H4 (cell line): ENCODE results near the gene GSTT4. TPM values are rescaled to one million over a fixed set of nuclear protein-coding genes. Genes with fewer than 3 reads are reported as not detected.
"Not testable (repeated sequence)": the region's sequence is repeated elsewhere in the genome, so short reads cannot be mapped to it uniquely, and the experiment has no call there.

Source experiments
- DNase-seq: peaks from one replicate; pipeline ENCODE4 v3.0.0-alpha.2; 2015; ENCODE audit warnings: low spot score
- total RNA-seq: library from RNA; depleted of rRNA; stranded (reverse); fragments of >200 nt; shearing (Covaris generic); gene quantifications from 2 replicates; pipeline ENCODE4 v1.2.3, GENCODE V29; 2014; rRNA removed

GSTT4 gene
- not detected in 2 replicates for total RNA-seq

DNA sequence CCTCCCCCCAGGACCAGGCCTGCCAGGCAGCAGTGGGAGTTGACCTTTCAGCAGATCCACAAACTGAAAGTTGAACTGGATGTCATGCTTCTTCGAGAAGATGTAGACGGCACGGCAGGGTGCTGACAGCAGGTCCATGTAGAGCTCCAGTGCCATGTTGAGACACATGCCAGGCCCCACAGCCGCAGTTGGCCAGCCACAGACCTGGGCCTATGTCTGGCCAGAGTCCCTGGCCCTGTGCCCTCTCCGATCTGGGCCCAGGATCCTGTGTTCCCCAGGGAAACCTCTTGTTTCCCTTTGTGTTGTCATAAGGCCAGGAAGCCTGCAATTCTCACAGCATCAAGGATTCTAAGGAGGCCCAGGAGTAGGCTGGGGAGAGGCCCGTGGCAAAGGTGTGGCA, at the start of gene GSTT4:
Gene GSTT4, minus strand, starts transcription at position 253 of the 400 bp plus-strand sequence. Its CDS starts 97 bp downstream, at position 156.
- DNase-seq = no peak

GRCh38 chr22:24054356-24054755, 49.1 kb upstream of the GSTT4 start:
- no peak for DNase-seq

DNA sequence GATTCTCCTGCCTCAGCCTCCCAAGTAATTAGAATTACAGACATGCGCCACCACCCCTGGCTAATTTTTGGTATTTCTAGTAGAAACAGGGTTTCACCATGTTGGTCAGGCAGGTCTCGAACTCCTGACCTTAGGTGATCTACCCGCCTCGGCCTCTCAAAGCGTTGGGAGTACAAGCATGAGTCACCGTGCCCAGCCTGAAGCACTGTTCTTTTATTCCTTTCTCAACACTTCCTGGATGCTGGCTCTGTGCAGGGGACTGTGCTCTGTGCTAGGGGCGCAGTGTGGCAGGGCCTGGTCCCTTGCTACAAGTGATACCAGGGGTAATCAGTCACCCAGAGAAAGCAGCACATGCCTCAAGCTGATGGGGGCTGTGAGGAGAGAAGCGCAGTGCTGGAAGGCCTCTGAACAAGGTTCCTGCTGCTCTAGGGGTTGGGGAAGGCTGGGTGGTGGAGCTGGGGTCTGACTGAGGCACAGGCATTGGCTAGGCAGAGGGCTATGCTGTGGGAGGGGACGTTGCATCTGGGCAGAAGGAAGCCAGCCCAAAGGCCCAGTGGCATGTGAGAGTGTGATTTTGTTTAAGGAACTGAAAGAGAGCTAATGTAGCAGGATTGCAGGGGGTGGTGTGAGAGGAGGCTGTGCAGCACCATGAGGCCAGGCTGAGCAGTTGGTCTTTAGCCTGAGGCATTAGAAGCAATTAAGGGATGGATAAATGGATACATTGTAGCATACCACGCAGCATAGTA, 48.4 kb upstream of the GSTT4 start:
- no peak for DNase-seq

DNA sequence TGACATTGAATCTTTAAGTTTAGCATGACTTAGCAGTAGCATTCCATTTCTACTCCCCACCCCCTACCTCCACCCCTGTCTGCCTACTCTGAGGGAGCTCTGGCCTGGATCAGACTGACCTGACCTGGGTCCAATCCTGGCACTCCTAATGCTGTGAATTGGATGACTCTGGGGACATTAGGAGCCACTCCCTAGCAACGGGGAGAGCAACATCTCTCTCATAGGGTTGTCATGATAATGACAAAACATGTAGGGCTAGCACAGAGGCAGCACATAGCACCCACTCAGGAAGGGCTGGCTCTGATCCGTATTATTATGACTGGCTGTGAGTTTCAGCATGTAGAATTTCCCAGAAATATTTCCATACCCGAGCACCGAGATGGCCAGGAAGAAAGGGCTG, 46.3 kb upstream of the GSTT4 start:
- DNase-seq = no peak

DNA sequence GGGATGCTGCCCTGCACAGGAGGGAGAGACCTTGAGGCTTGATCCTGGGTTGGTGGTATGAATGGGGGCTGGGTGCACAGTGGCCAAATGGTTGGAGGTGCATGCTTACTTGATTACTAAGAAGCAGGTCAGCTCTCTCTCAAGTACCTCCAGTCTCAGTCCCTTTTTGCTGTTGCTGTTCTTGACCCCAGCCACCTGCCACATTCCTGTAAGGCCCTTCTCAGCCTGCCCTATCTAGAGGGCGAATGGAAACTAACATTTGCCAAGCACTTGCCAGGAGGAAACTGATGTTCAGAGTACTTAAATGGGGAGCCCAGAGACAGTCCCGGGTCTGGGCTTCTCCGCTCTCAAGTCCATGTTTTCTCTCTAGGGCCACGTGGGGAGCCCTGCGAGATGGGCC, 45.8 kb upstream of the GSTT4 start:
- no peak for DNase-seq

GRCh38 chr22:24049978-24050377, 44.7 kb upstream of the GSTT4 start:
- DNase-seq = no peak

DNA sequence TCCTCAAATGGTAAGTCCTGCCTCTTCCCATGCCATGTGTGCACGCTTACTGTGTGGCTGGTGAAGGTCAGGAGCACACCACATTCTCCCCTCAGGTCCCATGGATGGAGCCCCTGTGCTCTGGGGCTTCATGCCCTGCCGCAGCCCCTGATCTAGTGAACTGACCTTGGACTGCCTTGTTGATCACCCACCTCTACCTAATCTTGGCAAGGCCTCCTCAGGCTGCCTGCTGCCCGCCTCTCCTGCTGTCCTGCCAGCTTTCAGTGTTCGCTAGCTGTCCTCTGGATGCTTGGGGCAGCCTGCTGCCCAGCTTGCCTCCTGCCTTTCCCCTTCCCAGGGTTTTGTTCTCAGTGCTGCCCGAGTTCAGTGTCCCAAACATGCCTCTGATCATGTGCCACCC, 44.0 kb upstream of the GSTT4 start:
- no peak for DNase-seq

DNA sequence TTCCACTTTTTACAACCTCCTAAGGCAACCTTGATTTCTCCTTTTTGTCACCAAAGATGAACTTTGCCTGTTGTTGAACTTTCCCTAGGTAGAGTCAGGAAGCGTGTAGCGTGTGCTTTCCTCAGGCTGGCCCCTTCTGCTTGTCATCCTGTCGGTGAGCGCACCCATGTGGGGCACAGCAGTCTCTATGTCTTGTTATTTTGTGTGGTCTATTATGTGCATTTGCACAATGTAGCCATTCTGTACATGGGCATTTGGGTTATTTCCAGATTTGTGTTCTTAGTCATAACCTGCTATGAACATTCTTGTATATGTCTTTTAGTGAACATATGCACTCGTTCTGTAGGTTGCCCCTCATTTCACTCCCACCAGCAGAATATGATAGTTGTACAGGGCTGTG, 40.8 kb upstream of the GSTT4 start:
- no peak for DNase-seq

- DNase-seq = no peak
Observed at GRCh38 chr22:24043958-24044357, 38.7 kb upstream of the GSTT4 start.

GRCh38 chr22:24043465-24043864, 38.2 kb upstream of the GSTT4 start:
- not testable (repeated sequence) for DNase-seq

DNA sequence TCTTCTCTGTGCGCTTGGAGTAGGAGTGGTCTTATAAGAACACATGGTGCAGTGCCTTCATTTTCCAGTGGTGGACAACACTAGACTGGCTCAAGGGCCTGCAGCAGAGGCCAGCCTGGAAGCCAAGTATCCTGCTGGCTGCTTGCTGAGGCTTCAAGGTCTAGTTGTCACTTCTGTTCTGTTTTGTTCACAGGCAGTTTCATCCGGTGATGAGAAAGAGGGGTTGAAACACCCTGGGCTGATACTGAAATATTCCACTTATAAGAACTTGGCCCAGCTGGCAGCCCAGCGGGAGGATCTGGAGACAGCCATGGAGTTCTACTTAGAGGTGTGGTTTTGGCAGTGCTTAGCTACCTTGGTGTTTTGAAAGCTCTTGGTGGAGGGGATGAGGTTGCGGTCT, 35.7 kb upstream of the GSTT4 start:
- DNase-seq = no peak

DNA sequence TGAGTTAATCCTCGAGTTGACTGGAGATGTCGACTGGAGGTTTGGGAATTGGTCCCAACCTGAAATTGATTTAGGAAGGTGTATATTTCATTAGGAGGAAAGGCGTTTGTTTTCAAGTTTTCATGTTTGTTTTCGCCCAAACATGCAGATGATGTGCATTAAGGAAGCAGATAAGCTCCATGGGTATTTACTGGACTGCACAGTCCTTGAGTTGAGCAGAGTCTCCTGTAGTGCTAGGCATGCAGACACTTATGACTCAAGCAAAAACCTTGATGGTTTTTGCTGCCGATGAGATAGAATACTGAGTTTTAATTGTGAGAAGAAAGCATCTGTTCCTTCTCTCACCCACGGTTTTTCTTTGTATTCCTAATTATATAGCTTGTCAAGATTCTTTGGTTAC, 33.8 kb upstream of the GSTT4 start:
- no peak for DNase-seq

- no peak for DNase-seq
Observed at GRCh38 chr22:24037851-24038765, 32.9 kb upstream of the GSTT4 start.

DNA sequence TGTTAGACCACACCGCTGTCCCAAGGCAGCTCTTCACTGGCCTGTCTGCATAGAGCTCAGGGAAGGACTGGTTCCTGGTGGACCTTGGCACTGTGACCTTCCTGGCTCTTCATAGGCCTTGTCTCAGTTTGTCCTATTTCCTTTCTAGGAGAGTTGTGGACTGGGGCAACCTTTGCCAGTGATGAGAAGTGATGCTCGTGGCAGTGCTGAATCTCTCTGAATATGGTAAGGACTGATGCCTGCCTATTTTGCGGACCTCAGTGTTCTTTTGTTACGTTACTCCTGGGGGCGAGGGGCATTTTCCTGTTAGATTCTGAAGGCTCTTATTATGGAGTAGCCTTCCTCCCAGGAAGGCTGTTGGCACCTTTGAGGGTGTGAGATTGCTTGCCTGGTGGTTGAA, 30.0 kb upstream of the GSTT4 start:
- DNase-seq = no peak

DNA sequence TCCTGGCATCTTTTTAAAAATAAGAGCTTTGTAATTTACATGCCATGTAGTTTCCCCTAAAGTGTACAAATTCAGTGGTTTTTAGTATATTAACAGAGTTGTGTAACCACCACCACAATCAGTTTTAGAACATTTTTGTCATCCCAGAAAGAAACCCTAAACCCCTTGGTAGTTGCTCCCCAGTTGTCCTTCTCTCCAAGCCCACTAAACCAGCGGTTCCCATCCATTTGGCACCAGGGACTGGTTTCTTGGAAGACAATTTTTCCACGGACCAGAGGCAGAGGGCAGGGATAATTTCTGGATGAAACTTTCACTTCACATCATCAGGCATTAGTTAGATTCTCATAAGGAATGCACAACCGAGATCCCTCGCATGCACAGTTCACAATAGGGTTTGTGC, 28.5 kb upstream of the GSTT4 start:
- DNase-seq = no peak

DNA sequence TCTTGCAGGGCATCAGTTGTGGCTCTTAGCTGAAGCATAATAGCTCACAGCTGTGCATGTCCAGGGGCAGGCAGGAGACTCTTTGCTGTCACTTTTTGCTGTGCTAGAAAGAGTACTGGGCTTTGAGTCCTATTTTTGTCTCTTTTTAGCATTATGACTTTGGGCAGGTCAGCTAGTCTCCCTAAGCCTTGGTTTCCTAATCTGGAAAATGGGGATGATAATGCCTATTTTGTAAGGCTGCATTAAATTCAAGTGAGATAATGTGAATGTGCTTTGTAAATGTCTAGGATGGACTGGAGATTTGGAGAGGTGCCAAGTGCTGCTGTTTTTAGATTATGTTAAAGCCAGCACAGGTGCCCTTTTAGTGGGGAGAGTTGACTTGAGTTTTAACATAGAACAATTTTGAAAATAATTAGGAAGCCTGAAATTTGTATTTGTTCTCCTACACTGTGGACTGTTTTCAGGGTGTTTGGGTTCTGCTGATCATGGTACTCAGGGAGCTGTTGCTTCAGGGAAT, 25.0 kb upstream of the GSTT4 start:
- DNase-seq = no peak

DNA sequence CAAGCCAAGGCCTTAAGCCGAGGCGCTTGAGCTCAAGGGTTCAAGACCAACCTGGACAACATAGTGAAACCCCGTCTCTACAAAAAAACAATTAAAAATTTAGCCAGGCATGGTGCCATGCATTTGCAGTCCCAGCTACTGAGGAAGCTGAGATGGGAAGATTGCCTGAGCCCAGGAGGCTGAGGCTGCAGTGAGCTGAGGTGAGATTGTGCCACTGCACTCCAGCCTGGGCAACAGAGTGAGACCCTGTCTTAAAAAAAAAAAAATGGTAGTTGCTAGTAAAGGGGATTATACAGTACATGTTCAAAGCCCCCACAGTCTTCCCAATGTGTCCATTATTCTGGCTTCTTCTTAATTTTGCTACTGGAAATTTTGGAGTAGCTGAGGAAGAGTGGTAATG, 24.1 kb upstream of the GSTT4 start:
- DNase-seq = no peak

GRCh38 chr22:24028533-24028932, 23.3 kb upstream of the GSTT4 start:
- DNase-seq = no peak

GRCh38 chr22:24027991-24028390, 22.7 kb upstream of the GSTT4 start:
- no peak for DNase-seq

- no peak for DNase-seq
Observed at GRCh38 chr22:24027389-24027975, 22.2 kb upstream of the GSTT4 start.

- DNase-seq = no peak
Observed at GRCh38 chr22:24026733-24027132, 21.5 kb upstream of the GSTT4 start.

DNA sequence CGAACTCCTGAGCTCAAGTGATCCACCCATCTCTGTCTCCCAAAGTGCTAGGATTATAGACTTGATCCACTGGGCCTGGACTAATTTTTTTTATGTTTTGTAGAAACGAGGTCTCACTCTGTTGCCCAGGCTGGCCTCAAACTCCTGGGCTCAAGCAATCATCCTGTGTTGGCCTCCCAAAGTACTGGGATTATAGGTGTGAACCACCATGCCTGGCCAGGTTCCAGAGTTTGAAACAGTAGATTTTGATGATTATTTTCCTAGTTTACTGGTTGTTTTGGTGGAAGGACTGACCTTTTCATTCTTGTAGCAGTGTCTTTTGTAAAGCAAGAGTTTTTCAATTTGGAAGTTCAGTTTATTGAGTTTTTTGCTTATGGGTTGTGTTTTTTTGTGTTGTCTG, 20.8 kb upstream of the GSTT4 start:
- no peak for DNase-seq
